HCT116 (cell line): ENCODE measurements around the gene CAB39. TPM values are rescaled to one million over a fixed set of nuclear protein-coding genes. Genes with fewer than 3 reads are reported as not detected.

Experiments used
- ATAC-seq: fragments of 200-7000 bp; cut with Tn5 transposase; 2 replicates; pipeline ENCODE4 v1.9.1; 2020; ENCODE audit warnings: mild to moderate bottlenecking, moderate library complexity
- BruUV-seq: library from RNA; stranded (reverse); fragments of 400-500 nt; replicated peaks from 2 replicates; lab custom pipeline; 2021; lab: Mats Ljungman, UMichigan
- CTCF ChIA-PET: fragments of 300-600 bp; sonication (Branson Sonifier 250); formaldehyde crosslinking; loops from one replicate; lab custom pipeline; 2021; ENCODE audit warnings: antibody characterized with exemption; lab: Charles Lee
- POLR2A ChIA-PET: fragments of 300-600, 350-600 bp; sonication (Branson Sonifier 250); formaldehyde crosslinking; loops from one replicate; lab custom pipeline; 2021; ENCODE audit warnings: antibody characterized with exemption; lab: Charles Lee
- RAD21 ChIA-PET, 2 experiments: fragments of 300-600 bp; sonication (Branson Sonifier 250); formaldehyde crosslinking; loops; one replicate each; lab custom pipeline; 2023; ENCODE audit warnings: low total read pairs in 2 of 2; ENCODE audit not compliant: uncharacterized antibody in 2 of 2, unreplicated experiment in 2 of 2, low non-redundant PET in 1 of 2; lab: Charles Lee
- DNase-seq: peaks from one replicate; pipeline ENCODE4 v3.0.0-alpha.2; 2010; ENCODE audit warnings: low read depth, low spot score
- H2AFZ ChIP-seq: fragments of 200-600 bp; shearing (Covaris generic), sonication (generic); 2 replicates; pipeline ENCODE4 v1.6.1; 2017; ENCODE audit warnings: low read depth, mixed run types, mixed read lengths, antibody characterized with exemption, low read length; ENCODE audit not compliant: poor library complexity, severe bottlenecking
- H3K27ac ChIP-seq: 2 replicates; pipeline ENCODE4 v1.5.1; 2012; ENCODE audit warnings: low read depth, low read length
- H3K27me3 ChIP-seq: fragments of 200-600 bp; sonication (generic); 2 replicates; pipeline ENCODE4 v1.6.1; 2016; ENCODE audit warnings: mixed run types, low read length, mixed read lengths; ENCODE audit not compliant: insufficient read depth
- H3K36me3 ChIP-seq, 2 experiments: fragments of 200-500 bp in 1 of 2; fragments of 200-600 bp in 1 of 2; sonication (Bioruptor generic) in 1 of 2; sonication (generic) in 1 of 2; 2 replicates each; pipeline versions ENCODE4 v1.5.1 to v1.6.1; 2014 to 2016; ENCODE audit warnings: low read length in 2 of 2, inconsistent platforms in 1 of 2, mixed read lengths in 1 of 2, mixed run types in 1 of 2; ENCODE audit not compliant: insufficient read depth in 2 of 2, control insufficient read depth in 1 of 2
- H3K4me1 ChIP-seq, 2 experiments: fragments of 200-600 bp in 1 of 2; sonication (generic) in 1 of 2; 2 replicates each; pipeline versions ENCODE4 v1.5.1 to v1.6.1; 2012 to 2017; ENCODE audit warnings: low read length in 2 of 2, inconsistent platforms in 1 of 2, mild to moderate bottlenecking in 1 of 2, mixed read lengths in 1 of 2, mixed run types in 1 of 2, moderate library complexity in 1 of 2; ENCODE audit not compliant: insufficient read depth in 2 of 2, control insufficient read depth in 1 of 2
- H3K4me2 ChIP-seq: fragments of 200-600 bp; sonication (generic); 2 replicates; pipeline ENCODE4 v1.6.1; 2017; ENCODE audit warnings: mixed run types, low read length, mixed read lengths
- H3K4me3 ChIP-seq, 2 experiments: fragments of 200-600 bp in 1 of 2; sonication (generic) in 1 of 2; replicated peaks in 1 of 2; 2 replicates each; pipeline ENCODE4 v1.5.1; 2011 to 2016; ENCODE audit warnings: low read length in 2 of 2, control low read depth in 1 of 2, low read depth in 1 of 2, mild to moderate bottlenecking in 1 of 2, mixed read lengths in 1 of 2, mixed run types in 1 of 2
- H3K79me2 ChIP-seq: fragments of 200-600 bp; sonication (generic); 2 replicates; pipeline ENCODE4 v1.6.1; 2017; ENCODE audit warnings: mild to moderate bottlenecking, mixed run types, low read length, moderate library complexity, mixed read lengths; ENCODE audit not compliant: insufficient read depth
- H3K9ac ChIP-seq: fragments of 200-600 bp; sonication (generic); 2 replicates; pipeline ENCODE4 v1.6.1; 2016; ENCODE audit warnings: low read length, mixed read lengths
- H3K9me2 ChIP-seq: fragments of 200-600 bp; sonication (generic), shearing (Covaris generic); 2 replicates; pipeline ENCODE4 v1.6.1; 2017; ENCODE audit warnings: mixed run types, mild to moderate bottlenecking, moderate library complexity; ENCODE audit not compliant: insufficient read depth
- H3K9me3 ChIP-seq, 2 experiments: fragments of 200-500 bp in 1 of 2; fragments of 200-600 bp in 1 of 2; sonication (Bioruptor generic) in 1 of 2; sonication (generic) in 1 of 2; 2 replicates each; pipeline ENCODE4 v1.6.1; 2014 to 2017; ENCODE audit warnings: low read length in 2 of 2, mixed read lengths in 2 of 2, inconsistent platforms in 1 of 2, low read depth in 1 of 2, mild to moderate bottlenecking in 1 of 2, mixed run types in 1 of 2, moderate library complexity in 1 of 2; ENCODE audit not compliant: control insufficient read depth in 1 of 2, insufficient read depth in 1 of 2
- H4K20me1 ChIP-seq: fragments of 200-600 bp; sonication (generic), shearing (Covaris generic); 2 replicates; pipeline ENCODE4 v1.6.1; 2017; ENCODE audit warnings: mixed run types, mild to moderate bottlenecking, moderate library complexity; ENCODE audit not compliant: insufficient read depth
- EGR1 ChIP-seq: IDR thresholded peaks from 2 replicates; pipeline ENCODE4 v1.6.1; 2012; ENCODE audit warnings: low read depth
- JUND ChIP-seq: IDR thresholded peaks from 2 replicates; pipeline ENCODE4 v1.6.1; 2012
- POLR2AphosphoS5 ChIP-seq: IDR thresholded peaks from 2 replicates; pipeline ENCODE4 v1.6.1; 2011; ENCODE audit warnings: mild to moderate bottlenecking, low read depth, low read length, moderate library complexity
- SRF ChIP-seq: IDR thresholded peaks from 2 replicates; pipeline ENCODE4 v1.6.1; 2012; ENCODE audit warnings: low read depth
- TCF7L2 ChIP-seq: IDR thresholded peaks from 2 replicates; pipeline ENCODE4 v1.7.0; 2011; ENCODE audit warnings: borderline replicate concordance, inconsistent platforms; ENCODE audit not compliant: insufficient read depth, insufficient read length; ENCODE audit errors: extremely low read depth
- ZFX ChIP-seq: fragments of 450-650 bp; IDR thresholded peaks from 2 replicates; pipeline ENCODE4 v1.6.1; 2017
- ZNF274 ChIP-seq: fragments of 200-500 bp; sonication (Bioruptor generic); IDR thresholded peaks from 2 replicates; pipeline ENCODE4 v1.6.1; 2014; ENCODE audit warnings: mild to moderate bottlenecking, low read depth, low read length, inconsistent platforms
- intact Hi-C: fragments of 100-400 bp; cut with micrococcal nuclease; formaldehyde crosslinking; loops from 2 replicates; pipeline ENCODE4 v1.10.0; 2022
- total RNA-seq: library from RNA; stranded (reverse); gene quantifications from one replicate; pipeline ENCODE4 v1.2.1, GENCODE V29; 2021; ENCODE audit not compliant: unreplicated experiment
- TF ChIP-seq, protein P1 (sequence below): IDR thresholded peaks from 2 replicates; pipeline ENCODE4 v1.6.1; 2012; ENCODE audit warnings: low read depth
- TF ChIP-seq, protein P2 (sequence below): IDR thresholded peaks from 2 replicates; pipeline ENCODE4 v1.6.1; 2012

Gene CAB39
- total RNA-seq, 1 experiment from 2014 or later, result 63.6 TPM

GRCh38 chr2:230784795-230785194, 72.2 kb downstream of the CAB39 start:
- no TSS peak for BruUV-seq
- peaks cover 7 to 23% of the 10 kb centered on the region in 2 experiments; a peak in 1 of 4 replicates for H3K9me3 ChIP-seq
- intact Hi-C loops, result no loop called here
- H3K27ac ChIP-seq, result no peak overlapping the region
- POLR2A ChIA-PET, result no interaction called here
- H3K4me3 ChIP-seq, result no peak overlapping the region
- H3K36me3 ChIP-seq, result peaks cover 0 to 48% of the 10 kb centered on the region in 2 experiments; a peak in 2 of 4 replicates
- H3K9me2 ChIP-seq, result no peaks in the 10 kb centered on the region
- H3K27me3 ChIP-seq, result no peaks in the 10 kb centered on the region
- no peak overlapping the region for H3K9ac ChIP-seq
- RAD21 ChIA-PET, result no interaction called here
- no peak for DNase-seq
- H3K79me2 ChIP-seq, result peaks cover 78% of the 10 kb centered on the region
- no peak for ATAC-seq
- peak overlapping the region; percentile 11 for H3K4me2 ChIP-seq
- CTCF ChIA-PET, result interaction anchor here (0.7 kb wide), 1 partner anchor 23 kb away, joined by 3 read pairs; no protein-coding TSS in a partner anchor
- no peak overlapping the region for H2AFZ ChIP-seq
- no peaks in the 10 kb centered on the region for H4K20me1 ChIP-seq
- TF ChIP-seq SRF (peak; percentile 80; the same call in 1 of the 2 replicates), ZNF274 (no peak), ZFX (no peak)
- TF ChIP-seq, protein P1, sequence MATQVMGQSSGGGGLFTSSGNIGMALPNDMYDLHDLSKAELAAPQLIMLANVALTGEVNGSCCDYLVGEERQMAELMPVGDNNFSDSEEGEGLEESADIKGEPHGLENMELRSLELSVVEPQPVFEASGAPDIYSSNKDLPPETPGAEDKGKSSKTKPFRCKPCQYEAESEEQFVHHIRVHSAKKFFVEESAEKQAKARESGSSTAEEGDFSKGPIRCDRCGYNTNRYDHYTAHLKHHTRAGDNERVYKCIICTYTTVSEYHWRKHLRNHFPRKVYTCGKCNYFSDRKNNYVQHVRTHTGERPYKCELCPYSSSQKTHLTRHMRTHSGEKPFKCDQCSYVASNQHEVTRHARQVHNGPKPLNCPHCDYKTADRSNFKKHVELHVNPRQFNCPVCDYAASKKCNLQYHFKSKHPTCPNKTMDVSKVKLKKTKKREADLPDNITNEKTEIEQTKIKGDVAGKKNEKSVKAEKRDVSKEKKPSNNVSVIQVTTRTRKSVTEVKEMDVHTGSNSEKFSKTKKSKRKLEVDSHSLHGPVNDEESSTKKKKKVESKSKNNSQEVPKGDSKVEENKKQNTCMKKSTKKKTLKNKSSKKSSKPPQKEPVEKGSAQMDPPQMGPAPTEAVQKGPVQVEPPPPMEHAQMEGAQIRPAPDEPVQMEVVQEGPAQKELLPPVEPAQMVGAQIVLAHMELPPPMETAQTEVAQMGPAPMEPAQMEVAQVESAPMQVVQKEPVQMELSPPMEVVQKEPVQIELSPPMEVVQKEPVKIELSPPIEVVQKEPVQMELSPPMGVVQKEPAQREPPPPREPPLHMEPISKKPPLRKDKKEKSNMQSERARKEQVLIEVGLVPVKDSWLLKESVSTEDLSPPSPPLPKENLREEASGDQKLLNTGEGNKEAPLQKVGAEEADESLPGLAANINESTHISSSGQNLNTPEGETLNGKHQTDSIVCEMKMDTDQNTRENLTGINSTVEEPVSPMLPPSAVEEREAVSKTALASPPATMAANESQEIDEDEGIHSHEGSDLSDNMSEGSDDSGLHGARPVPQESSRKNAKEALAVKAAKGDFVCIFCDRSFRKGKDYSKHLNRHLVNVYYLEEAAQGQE, result no peak
- peaks cover 34 to 59% of the 10 kb centered on the region in 2 experiments for H3K4me1 ChIP-seq

DNA sequence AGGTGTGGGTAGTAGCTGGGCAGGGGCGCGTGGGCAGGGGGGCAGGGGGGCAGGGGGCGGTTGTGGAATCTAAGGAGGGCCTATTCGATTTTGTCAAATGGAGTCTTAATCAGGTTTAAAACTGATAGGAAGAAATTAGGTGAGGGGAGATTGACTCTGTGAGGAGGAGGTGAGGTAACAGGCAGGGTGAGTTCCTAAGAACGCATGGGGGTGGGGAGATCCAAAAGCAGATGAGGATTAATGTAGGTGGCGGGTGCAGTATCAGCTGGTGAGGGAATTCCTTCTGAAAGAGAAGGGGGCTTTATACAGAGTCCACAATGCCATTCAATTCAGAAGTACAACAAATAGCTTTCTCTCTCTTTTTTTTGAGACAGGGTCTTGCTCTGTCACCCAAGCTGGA, 72.7 kb downstream of the CAB39 start:
- H3K79me2 ChIP-seq, result peaks cover 78% of the 10 kb centered on the region
- no peaks in the 10 kb centered on the region for H4K20me1 ChIP-seq
- no peak overlapping the region for H3K4me3 ChIP-seq
- H2AFZ ChIP-seq, result no peak overlapping the region
- H3K9ac ChIP-seq, result no peak overlapping the region
- H3K27me3 ChIP-seq, result no peaks in the 10 kb centered on the region
- H3K4me1 ChIP-seq, result peaks cover 29 to 53% of the 10 kb centered on the region in 2 experiments
- ChIA-PET POLR2A (no interaction called here), RAD21 (no interaction called here), CTCF (interaction anchor here (0.7 kb wide), 1 partner anchor 23 kb away, joined by 3 read pairs; no protein-coding TSS in a partner anchor)
- no peak overlapping the region for H3K4me2 ChIP-seq
- intact Hi-C loops, result no loop called here
- H3K27ac ChIP-seq, result no peak overlapping the region
- DNase-seq (no peak), ATAC-seq (no peak)
- peaks cover 7 to 24% of the 10 kb centered on the region in 2 experiments; a peak in 1 of 4 replicates for H3K9me3 ChIP-seq
- peaks cover 1 to 53% of the 10 kb centered on the region in 2 experiments; a peak in 3 of 4 replicates for H3K36me3 ChIP-seq
- TF ChIP-seq JUND (no peak), ZNF274 (no peak), POLR2AphosphoS5 (no peak), EGR1 (no peak), TCF7L2 (no peak)
- TF ChIP-seq, protein P2, sequence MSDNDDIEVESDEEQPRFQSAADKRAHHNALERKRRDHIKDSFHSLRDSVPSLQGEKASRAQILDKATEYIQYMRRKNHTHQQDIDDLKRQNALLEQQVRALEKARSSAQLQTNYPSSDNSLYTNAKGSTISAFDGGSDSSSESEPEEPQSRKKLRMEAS, result no peak
- TF ChIP-seq, protein P1, result no peak
- H3K9me2 ChIP-seq, result no peaks in the 10 kb centered on the region
- BruUV-seq, result no TSS peak
